Measurements from ENCODE around the gene FAM217A. TPM values are rescaled to one million over a fixed set of nuclear protein-coding genes. Genes with fewer than 3 reads are reported as not detected.

Gene FAM217A
- total and polyA plus RNA-seq, 2 of the 8 experiments (the other 6 are each of a cell fraction or from before 2014, with no cell fraction given): 0.03 TPM; not detected in 1

GRCh38 chr6:4088704-4089103, 9.8 kb upstream of the FAM217A start (continued):
- TF ChIP-seq, protein P1, sequence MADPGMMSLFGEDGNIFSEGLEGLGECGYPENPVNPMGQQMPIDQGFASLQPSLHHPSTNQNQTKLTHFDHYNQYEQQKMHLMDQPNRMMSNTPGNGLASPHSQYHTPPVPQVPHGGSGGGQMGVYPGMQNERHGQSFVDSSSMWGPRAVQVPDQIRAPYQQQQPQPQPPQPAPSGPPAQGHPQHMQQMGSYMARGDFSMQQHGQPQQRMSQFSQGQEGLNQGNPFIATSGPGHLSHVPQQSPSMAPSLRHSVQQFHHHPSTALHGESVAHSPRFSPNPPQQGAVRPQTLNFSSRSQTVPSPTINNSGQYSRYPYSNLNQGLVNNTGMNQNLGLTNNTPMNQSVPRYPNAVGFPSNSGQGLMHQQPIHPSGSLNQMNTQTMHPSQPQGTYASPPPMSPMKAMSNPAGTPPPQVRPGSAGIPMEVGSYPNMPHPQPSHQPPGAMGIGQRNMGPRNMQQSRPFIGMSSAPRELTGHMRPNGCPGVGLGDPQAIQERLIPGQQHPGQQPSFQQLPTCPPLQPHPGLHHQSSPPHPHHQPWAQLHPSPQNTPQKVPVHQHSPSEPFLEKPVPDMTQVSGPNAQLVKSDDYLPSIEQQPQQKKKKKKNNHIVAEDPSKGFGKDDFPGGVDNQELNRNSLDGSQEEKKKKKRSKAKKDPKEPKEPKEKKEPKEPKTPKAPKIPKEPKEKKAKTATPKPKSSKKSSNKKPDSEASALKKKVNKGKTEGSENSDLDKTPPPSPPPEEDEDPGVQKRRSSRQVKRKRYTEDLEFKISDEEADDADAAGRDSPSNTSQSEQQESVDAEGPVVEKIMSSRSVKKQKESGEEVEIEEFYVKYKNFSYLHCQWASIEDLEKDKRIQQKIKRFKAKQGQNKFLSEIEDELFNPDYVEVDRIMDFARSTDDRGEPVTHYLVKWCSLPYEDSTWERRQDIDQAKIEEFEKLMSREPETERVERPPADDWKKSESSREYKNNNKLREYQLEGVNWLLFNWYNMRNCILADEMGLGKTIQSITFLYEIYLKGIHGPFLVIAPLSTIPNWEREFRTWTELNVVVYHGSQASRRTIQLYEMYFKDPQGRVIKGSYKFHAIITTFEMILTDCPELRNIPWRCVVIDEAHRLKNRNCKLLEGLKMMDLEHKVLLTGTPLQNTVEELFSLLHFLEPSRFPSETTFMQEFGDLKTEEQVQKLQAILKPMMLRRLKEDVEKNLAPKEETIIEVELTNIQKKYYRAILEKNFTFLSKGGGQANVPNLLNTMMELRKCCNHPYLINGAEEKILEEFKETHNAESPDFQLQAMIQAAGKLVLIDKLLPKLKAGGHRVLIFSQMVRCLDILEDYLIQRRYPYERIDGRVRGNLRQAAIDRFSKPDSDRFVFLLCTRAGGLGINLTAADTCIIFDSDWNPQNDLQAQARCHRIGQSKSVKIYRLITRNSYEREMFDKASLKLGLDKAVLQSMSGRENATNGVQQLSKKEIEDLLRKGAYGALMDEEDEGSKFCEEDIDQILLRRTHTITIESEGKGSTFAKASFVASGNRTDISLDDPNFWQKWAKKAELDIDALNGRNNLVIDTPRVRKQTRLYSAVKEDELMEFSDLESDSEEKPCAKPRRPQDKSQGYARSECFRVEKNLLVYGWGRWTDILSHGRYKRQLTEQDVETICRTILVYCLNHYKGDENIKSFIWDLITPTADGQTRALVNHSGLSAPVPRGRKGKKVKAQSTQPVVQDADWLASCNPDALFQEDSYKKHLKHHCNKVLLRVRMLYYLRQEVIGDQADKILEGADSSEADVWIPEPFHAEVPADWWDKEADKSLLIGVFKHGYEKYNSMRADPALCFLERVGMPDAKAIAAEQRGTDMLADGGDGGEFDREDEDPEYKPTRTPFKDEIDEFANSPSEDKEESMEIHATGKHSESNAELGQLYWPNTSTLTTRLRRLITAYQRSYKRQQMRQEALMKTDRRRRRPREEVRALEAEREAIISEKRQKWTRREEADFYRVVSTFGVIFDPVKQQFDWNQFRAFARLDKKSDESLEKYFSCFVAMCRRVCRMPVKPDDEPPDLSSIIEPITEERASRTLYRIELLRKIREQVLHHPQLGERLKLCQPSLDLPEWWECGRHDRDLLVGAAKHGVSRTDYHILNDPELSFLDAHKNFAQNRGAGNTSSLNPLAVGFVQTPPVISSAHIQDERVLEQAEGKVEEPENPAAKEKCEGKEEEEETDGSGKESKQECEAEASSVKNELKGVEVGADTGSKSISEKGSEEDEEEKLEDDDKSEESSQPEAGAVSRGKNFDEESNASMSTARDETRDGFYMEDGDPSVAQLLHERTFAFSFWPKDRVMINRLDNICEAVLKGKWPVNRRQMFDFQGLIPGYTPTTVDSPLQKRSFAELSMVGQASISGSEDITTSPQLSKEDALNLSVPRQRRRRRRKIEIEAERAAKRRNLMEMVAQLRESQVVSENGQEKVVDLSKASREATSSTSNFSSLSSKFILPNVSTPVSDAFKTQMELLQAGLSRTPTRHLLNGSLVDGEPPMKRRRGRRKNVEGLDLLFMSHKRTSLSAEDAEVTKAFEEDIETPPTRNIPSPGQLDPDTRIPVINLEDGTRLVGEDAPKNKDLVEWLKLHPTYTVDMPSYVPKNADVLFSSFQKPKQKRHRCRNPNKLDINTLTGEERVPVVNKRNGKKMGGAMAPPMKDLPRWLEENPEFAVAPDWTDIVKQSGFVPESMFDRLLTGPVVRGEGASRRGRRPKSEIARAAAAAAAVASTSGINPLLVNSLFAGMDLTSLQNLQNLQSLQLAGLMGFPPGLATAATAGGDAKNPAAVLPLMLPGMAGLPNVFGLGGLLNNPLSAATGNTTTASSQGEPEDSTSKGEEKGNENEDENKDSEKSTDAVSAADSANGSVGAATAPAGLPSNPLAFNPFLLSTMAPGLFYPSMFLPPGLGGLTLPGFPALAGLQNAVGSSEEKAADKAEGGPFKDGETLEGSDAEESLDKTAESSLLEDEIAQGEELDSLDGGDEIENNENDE (IDR thresholded peaks at IDR 0.05; ENCODE audit: insufficient replicate concordance, low read length): no peak
- TF ChIP-seq EGR1 (IDR thresholded peaks at IDR 0.05; ENCODE audit: borderline replicate concordance, low read depth, low read length): no peak
- TF ChIP-seq CHD1 (IDR thresholded peaks at IDR 0.05; ENCODE audit: low read depth, low read length): no peak
- TF ChIP-seq SP4 (IDR thresholded peaks at IDR 0.05; ENCODE audit: low read length): no peak
- no peak for TF ChIP-seq CTBP2 (IDR thresholded peaks at IDR 0.05; ENCODE audit: borderline replicate concordance, insufficient read depth, insufficient read length, low read length)
- no peak for TF ChIP-seq BCL11A (IDR thresholded peaks at IDR 0.05; ENCODE audit: low read depth in 2 of 2, low read length in 2 of 2)
- TF ChIP-seq SP1 (IDR thresholded peaks at IDR 0.05; ENCODE audit: low read depth, low read length): no peak
- TF ChIP-seq CEBPB (IDR thresholded peaks at IDR 0.05; ENCODE audit: low read depth, low read length): no peak
- TF ChIP-seq, protein P2, sequence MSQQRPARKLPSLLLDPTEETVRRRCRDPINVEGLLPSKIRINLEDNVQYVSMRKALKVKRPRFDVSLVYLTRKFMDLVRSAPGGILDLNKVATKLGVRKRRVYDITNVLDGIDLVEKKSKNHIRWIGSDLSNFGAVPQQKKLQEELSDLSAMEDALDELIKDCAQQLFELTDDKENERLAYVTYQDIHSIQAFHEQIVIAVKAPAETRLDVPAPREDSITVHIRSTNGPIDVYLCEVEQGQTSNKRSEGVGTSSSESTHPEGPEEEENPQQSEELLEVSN (IDR thresholded peaks at IDR 0.05): no peak
- TF ChIP-seq RAD21 (IDR thresholded peaks at IDR 0.05 in 1 of 2, conservative IDR thresholded peaks at IDR 0.05 in 1 of 2; ENCODE audit: low read depth in 2 of 2, low read length in 2 of 2): no peak
- TF ChIP-seq GTF2F1 (IDR thresholded peaks at IDR 0.05; ENCODE audit: borderline replicate concordance, low read depth, low read length): no peak

All from H1 (cell line).